D721Med (cell line): Measurements from ENCODE around the gene FCHO1.

Experiments
- DNase-seq: peaks from one replicate; pipeline ENCODE4 v3.0.0; 2011; ENCODE audit warnings: low spot score; ENCODE audit not compliant: insufficient read length
- FAIRE-seq: peaks from 2 replicates; lab custom pipeline; 2011; peaks lifted over from hg19 to GRCh38; lab: Jason Lieb, UNC
- CTCF ChIP-seq: IDR thresholded peaks from 2 replicates; pipeline ENCODE4 v1.5.1; 2012; ENCODE audit warnings: mild to moderate bottlenecking, control low read depth; ENCODE audit not compliant: insufficient read depth; ENCODE audit errors: missing control alignments

FCHO1 gene

DNA sequence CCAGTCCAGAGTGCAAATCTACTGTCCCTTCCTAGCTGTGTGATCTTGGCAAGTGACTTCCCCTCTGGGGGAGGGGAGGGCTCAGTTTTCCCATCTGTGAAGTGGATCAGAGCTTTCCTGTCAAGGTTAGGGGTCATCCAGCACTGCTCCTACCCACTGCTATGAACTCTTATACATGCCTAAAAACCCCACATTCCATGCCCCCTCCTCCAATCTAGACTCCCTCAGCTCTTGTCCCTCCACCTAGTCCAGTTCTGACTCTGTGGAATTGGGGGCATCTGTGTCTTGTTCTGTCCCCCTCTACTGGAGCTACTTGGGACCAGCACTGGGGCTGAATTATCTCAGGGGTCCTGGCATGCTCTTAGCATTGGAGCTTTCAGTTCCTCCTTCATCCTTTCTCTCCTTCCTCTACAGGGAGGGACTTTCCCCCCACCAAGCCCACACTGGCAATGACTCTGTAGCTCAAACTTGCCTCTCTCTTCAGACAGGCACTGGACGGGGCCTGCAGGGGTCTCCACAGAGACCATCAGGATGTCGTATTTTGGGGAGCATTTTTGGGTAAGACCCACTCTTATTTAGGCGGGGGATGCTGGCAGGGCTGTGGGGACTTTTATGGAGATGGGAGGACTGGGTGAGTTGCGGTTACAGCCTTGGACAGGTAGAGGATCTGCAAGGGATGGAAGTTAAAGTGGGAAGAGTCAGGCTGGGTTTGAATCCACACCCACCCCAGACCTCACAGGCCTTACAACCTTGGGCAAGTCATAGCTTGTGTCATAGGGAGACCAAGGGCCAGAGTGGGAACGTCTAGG is 3.6 kb downstream of the FCHO1 start:
- FAIRE-seq (no peak), DNase-seq (no peak)
- no peak for TF ChIP-seq CTCF

GRCh38 chr19:17755443-17755890 is 4.2 kb downstream of the FCHO1 start:
- no peak for FAIRE-seq
- DNase-seq: no peak

GRCh38 chr19:17755977-17756670 is 4.8 kb downstream of the FCHO1 start:
- FAIRE-seq (no peak), DNase-seq (peak; percentile 80)
- TF ChIP-seq CTCF: no peak

More at GRCh38 chr19:17755443-17755890, 4.2 kb downstream of the FCHO1 start:
- no peak for TF ChIP-seq CTCF

DNA sequence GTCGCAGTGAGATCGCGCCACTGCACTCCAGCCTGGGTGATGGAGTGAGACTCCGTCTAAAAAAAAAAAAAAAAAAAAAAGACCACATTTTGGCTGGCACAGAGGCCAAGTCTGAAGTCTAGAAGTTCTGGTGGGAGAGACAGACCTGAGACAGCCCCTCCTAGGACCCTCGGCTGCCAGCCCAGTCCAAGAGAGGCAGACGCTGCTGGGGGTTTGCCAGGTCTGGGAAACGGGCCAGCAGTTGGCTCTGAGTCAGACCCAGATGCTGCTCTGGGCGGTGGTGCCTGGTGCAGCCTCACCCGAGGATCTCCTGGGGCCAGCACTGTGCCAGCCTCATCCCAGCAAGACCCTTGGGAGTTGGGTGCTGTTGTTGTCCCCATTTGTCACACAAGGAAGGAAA is 5.8 kb downstream of the FCHO1 start:
- DNase-seq (no peak), FAIRE-seq (no peak)
- no peak for TF ChIP-seq CTCF

DNA sequence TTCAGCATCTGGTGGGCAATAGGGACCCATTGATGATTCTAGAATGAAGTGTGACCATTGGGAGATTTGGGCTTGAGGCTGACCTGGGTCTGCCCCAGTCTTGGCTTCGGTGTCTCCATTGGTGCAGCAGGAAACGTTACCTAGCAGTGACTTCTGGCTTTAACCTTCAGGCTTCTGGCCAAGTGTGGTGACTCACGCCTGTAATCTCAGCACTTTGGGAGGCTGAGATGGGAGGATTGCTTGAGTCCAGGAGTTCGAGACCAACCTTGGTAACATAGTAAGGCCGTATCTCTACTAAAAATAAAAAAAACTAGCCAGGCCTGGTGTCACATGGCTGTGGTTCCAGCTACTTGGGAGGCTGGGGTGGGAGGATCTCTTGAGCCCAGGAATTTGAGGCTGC is 7.2 kb downstream of the FCHO1 start:
- no peak for TF ChIP-seq CTCF
- no peak for FAIRE-seq

GRCh38 chr19:17761148-17761547 is 9.9 kb downstream of the FCHO1 start:
- FAIRE-seq (no peak), DNase-seq (no peak)
- no peak for TF ChIP-seq CTCF

More for the DNA sequence above, 7.2 kb downstream of the FCHO1 start:
- no peak for DNase-seq
